Neutrophil (primary cell): ENCODE data around the gene FA2H.
"Not testable (repeated sequence)": the region's sequence is repeated elsewhere in the genome, so short reads cannot be mapped to it uniquely, and the experiment has no call there.

ENCODE experiments used
- H3K27ac ChIP-seq: fragments of 200-600 bp; sonication (generic); 2 replicates; pipeline ENCODE4 v1.5.1; 2016; ENCODE audit warnings: mild to moderate bottlenecking, moderate library complexity
- H3K27me3 ChIP-seq: fragments of 200-600 bp; sonication (generic); 2 replicates; pipeline ENCODE4 v1.6.0; 2016; ENCODE audit warnings: mild to moderate bottlenecking
- H3K36me3 ChIP-seq: fragments of 200-600 bp; sonication (generic); 2 replicates; pipeline ENCODE4 v1.5.1; 2017
- H3K4me1 ChIP-seq, 2 experiments: fragments of 200-600 bp in 1 of 2; sonication (generic) in 1 of 2; 1 replicate in 1 of 2; 2 replicates in 1 of 2; pipeline versions ENCODE4 v1.5.1 to v1.6.1; 2013 to 2016; ENCODE audit warnings: low read depth in 1 of 2, low read length in 1 of 2, mild to moderate bottlenecking in 1 of 2, moderate library complexity in 1 of 2; ENCODE audit not compliant: control insufficient read depth in 1 of 2, insufficient read depth in 1 of 2
- H3K4me3 ChIP-seq, 2 experiments: fragments of 200-600 bp in 1 of 2; sonication (generic) in 1 of 2; 1 replicate in 1 of 2; 2 replicates in 1 of 2; pipeline ENCODE4 v1.5.1; 2013 to 2016; ENCODE audit warnings: low read depth in 1 of 2, low read length in 1 of 2, mild to moderate bottlenecking in 1 of 2, moderate library complexity in 1 of 2
- H3K9me3 ChIP-seq: fragments of 200-600 bp; sonication (generic); 2 replicates; pipeline ENCODE4 v1.5.1; 2016
- CTCF ChIP-seq: fragments of 200-600 bp; sonication (generic); IDR thresholded peaks from 2 replicates; pipeline ENCODE4 v1.5.1; 2016; ENCODE audit warnings: antibody characterized with exemption

Gene FA2H

GRCh38 chr16:74792225-74792624, 17.6 kb upstream of the FA2H start:
- TF ChIP-seq CTCF, result no peak
- Histone ChIP-seq H3K27me3 (peaks cover 12% of the 10 kb centered on the region), H3K9me3 (no peaks in the 10 kb centered on the region), H3K4me1 (no peaks in the 10 kb centered on the region), H3K36me3 (no peaks in the 10 kb centered on the region), H3K4me3 (no peak overlapping the region), H3K27ac (no peak overlapping the region)

- H3K36me3 ChIP-seq, H3K4me3 ChIP-seq, H3K27ac ChIP-seq, H3K4me1 ChIP-seq, H3K9me3 ChIP-seq: not testable (repeated sequence)
- H3K27me3 ChIP-seq, result peaks cover 12% of the 10 kb centered on the region
These were observed 17.1 kb upstream of the FA2H start for GRCh38 chr16:74791749-74792148.

GRCh38 chr16:74788108-74788507, 13.5 kb upstream of the FA2H start:
- no peak for TF ChIP-seq CTCF

GRCh38 chr16:74785031-74785430, 10.4 kb upstream of the FA2H start:
- Histone ChIP-seq H3K9me3 (no peaks in the 10 kb centered on the region), H3K4me1 (no peaks in the 10 kb centered on the region), H3K27ac (no peak overlapping the region), H3K4me3 (no peak overlapping the region), H3K36me3 (no peaks in the 10 kb centered on the region), H3K27me3 (peaks cover 4% of the 10 kb centered on the region)
- TF ChIP-seq CTCF, result no peak

More at GRCh38 chr16:74788108-74788507, 13.5 kb upstream of the FA2H start:
- H3K36me3 ChIP-seq, result no peaks in the 10 kb centered on the region
- H3K4me3 ChIP-seq, result no peak overlapping the region
- H3K9me3 ChIP-seq, result no peaks in the 10 kb centered on the region
- H3K4me1 ChIP-seq, result no peaks in the 10 kb centered on the region
- H3K27me3 ChIP-seq, result no peaks in the 10 kb centered on the region
- H3K27ac ChIP-seq, result no peak overlapping the region

GRCh38 chr16:74778646-74779045, 4.0 kb upstream of the FA2H start:
- TF ChIP-seq CTCF, result no peak
- peaks cover 37% of the 10 kb centered on the region for H3K27me3 ChIP-seq
- H3K9me3 ChIP-seq, result no peaks in the 10 kb centered on the region
- no peaks in the 10 kb centered on the region for H3K36me3 ChIP-seq
- H3K4me1 ChIP-seq, result peaks cover 5 to 16% of the 10 kb centered on the region in 2 experiments
- H3K4me3 ChIP-seq, result no peak overlapping the region
- H3K27ac ChIP-seq, result no peak overlapping the region

GRCh38 chr16:74776926-74777325, 2.3 kb upstream of the FA2H start:
- no peaks in the 10 kb centered on the region for H3K9me3 ChIP-seq
- H3K4me1 ChIP-seq, result peaks cover 5 to 17% of the 10 kb centered on the region in 2 experiments
- no peak overlapping the region for H3K4me3 ChIP-seq
- peaks cover 54% of the 10 kb centered on the region for H3K27me3 ChIP-seq
- no peaks in the 10 kb centered on the region for H3K36me3 ChIP-seq
- no peak for TF ChIP-seq CTCF
- no peak overlapping the region for H3K27ac ChIP-seq
